Stimulated activated CD4-positive, alpha-beta T cell treated with anti-CD3 and anti-CD28 coated beads, Interleukin-1b, Interleukin-23, amount 100 ng/mL, for 1 hour (primary cell): ENCODE measurements around the gene RGS12.

Experiments used
- DNase-seq, 2 donors: peaks; one replicate each; pipeline ENCODE4 v3.0.0-alpha.2; 2020; ENCODE audit warnings: low read depth in 2 of 2

RGS12 gene

DNA sequence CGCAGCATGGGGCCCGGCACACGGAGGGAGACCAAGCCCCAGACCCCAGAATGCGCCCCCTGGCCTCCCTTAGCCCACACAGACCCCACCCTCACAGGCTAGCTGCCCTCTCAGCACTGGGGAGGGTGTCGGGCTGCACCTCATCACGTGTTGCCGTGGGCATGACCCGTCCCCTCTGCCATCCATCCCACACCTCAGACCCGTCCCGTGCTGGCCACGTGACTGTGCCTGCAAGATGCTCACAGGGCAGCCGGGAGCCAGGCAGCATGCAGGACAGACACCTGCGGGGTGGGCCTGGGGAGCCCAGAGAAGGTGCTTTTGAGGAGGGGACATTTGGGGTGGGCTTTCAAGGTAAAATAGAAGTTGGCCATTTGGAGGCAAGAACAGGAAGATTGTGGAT lies 39.0 kb upstream of the RGS12 start:
- no peak for DNase-seq

DNA sequence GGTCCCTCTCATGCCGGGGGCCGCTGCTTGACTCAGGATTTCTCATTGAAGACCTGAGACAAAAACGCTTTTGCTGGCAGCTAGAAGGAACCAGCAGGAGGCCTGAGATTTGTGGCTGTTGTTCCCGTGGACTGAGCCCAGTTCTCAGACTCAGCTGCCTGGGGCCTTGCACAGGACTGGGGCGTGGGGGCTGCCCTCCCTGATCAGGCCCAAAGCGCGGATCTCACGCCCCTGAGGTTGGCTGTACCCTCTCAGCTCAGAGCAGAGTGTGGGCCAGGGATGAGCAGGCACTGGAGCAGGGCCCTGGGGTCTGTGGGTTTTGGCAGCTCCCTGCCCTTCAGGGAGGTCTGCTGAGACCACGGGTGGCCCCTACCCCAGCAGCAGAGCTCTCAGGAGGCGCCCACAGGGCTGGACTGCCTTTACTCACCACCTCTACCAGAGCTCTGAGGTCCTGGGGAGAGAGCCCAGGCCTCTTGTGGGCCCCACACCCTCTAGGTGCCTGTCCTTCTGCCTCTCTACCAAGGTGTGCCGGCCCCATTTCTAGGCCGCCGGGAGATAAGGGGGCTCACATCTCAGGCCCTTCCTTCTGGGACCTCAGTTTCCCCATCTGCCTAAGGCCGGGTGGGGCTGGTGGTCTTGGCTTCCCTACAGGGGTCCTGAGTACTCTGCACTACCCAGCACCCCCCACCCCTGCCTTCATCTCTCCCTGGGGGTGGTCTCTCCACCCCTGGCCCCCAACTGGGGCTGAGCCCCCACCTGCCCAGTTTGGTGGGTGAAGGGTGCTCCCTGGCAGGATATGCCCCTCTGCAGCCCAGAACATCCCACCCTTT lies 38.3 kb upstream of the RGS12 start:
- DNase-seq = no peak

DNA sequence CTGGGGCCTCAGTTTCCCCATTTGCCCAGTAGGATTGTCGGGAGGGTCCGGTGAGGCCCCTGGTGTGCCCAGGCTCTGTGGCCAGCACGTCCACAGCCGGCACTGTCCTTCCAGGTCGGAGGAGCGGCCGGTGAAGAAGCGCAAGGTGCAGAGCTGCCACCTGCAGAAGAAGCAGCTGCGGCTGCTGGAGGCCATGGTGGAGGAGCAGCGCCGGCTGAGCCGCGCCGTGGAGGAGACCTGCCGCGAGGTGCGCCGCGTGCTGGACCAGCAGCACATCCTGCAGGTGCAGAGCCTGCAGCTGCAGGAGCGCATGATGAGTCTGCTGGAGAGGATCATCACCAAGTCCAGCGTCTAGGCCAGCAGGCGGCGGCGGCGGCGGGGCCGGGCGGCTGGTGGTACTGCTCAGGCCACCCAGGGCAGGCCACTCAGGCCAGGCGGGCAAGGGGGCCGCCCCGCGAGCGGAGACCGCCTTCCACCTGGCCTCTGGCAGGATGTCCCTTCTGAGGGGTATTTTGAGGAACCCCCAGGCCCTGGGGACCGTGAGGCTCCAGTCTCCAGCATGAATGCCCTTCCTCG lies 37.1 kb upstream of the RGS12 start:
- DNase-seq = no peak

DNA sequence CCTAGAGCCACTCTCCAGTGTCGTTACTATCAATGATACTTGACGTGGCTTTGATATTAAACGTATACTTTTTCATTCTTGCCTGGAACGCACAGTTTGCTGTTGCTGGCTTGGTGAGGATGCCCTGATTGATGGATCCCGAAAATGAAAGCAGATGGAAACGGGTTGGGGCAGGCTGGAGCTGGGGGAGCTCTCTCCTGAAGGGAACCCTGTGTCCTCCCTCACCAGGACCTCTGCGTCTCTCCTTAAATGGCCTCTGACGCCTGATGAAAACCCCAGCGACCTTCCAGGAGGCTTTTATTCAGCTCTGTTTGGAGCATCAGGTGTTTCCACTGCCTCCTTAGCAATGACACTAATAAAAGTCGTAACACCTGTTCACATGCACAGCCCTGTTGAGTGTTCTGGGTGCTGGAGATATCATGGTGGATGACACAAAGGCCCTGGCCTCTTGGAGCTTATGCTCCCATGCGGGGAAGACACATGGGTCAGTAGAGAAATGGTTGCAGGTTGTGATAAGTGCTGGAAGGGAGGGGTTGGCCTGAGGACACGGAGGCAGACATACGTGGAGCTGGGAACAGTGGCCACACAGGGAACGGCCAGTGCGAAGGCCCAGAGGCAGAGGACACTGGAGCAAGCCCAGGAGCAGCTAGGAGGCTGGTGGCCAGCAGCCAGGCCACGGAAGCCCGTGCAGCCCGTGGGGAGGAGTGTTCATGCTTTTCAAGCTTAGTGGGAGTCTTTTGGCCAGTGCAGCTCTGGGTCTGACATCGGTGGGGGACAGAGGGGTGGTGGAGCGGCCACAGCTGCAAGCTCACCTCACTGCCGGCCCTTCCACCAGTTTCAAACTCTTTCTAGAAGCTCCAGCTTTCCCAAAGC lies 36.4 kb upstream of the RGS12 start:
- no peak for DNase-seq

DNA sequence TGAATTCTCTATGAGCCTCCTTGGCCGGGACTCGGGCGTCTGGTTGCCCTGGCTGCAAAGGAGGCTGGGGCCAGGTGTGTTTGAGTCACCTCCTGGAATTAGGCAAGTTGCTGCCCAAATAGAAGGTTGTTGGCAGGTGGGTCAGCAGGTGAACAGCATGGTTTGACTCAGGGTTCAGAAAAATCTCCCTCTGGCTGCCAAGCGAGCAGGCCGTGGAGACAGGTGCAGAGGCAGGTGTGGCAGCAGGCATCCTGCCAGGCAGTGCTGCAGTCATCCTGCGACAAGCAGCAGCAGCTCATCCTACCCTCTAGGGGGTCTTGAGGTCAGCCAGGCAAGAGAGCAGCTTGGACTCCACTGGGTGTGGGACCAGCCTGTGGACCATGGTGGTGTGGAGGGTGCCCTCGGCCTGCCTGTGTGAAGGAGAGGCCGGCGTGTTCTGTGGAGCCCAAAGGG lies 35.7 kb upstream of the RGS12 start:
- no peak for DNase-seq

DNA sequence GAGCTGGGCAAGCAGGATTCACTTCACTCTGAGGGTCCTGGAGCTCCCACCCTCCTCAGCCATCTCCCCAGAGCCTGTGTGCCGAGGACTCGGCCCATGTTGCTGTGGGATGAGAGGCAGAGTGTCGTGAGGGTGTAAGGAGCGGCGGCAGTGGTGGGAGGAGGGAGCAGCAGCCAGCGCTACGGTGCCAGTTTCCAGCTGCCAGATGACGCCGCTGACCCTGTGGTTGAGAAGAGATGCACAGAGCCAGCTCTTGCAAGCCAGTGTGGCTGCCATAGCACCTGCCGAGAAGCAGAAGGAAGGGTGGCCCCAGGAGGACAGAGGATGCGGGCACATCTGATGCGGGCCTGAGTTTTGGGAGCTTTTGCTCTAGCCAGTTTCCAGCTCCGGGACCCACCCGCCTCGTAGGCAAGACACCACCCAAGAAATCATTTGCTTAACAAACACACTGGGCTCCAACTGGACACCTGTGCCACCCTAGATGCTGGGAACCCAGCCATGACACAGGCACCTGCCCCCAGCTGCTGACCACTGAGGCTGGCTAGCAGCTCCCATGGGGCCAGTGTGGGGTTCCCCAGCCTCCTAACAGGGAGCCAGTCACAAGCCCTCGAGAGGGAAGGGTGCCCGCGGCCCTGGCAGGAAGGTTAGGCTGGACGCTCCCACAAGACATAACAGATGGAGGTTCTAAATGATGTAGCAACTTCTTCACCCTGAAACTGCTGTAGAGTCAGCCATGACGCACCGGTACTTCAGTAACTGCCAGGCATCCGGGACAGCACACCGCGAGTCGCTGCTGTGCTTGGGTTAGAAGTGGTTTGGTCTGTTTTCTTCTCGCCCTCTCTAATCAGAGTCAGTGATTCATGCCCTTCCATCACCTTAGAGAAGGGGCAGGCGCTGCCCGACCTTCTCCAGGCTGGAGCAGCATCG lies 35.0 kb upstream of the RGS12 start:
- no peak for DNase-seq

DNA sequence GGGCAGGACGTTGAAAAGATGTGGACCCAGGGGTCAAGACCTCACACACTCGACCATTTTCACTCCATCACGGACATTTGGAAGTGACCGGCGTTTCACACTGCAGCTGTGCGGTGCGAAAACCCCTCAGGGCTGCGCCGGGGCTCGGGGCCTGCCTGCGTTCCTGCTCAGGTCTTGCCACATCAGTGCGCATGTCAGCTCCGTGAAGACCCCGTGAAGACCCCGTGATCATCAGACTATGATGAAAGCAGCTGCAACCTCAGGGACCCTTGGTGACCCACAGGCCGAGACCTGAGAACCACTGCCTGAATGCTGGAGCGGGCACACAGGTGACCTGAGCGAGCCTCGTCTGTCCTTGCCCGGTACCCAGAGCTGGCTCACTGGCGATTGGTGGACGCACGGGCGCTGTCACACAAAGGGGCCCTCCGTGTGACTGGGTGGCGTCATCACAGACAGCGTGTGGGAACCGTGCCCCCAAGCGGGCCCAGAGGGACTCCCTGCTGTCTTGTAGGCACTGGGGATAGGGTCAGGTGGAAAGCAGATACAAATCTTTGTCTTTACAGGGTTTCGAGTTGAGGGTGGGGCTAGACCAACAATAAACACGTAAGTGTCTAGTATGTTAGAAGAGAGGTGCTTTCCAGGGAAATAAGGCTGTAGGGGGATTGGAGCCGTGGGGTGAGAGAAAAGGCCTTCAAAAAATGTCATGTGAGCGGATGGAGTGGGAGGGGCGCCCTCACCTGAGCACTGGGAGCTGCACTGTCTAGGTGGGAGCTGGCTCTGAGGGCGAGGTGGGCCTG lies 31.2 kb upstream of the RGS12 start:
- DNase-seq = no peak

DNA sequence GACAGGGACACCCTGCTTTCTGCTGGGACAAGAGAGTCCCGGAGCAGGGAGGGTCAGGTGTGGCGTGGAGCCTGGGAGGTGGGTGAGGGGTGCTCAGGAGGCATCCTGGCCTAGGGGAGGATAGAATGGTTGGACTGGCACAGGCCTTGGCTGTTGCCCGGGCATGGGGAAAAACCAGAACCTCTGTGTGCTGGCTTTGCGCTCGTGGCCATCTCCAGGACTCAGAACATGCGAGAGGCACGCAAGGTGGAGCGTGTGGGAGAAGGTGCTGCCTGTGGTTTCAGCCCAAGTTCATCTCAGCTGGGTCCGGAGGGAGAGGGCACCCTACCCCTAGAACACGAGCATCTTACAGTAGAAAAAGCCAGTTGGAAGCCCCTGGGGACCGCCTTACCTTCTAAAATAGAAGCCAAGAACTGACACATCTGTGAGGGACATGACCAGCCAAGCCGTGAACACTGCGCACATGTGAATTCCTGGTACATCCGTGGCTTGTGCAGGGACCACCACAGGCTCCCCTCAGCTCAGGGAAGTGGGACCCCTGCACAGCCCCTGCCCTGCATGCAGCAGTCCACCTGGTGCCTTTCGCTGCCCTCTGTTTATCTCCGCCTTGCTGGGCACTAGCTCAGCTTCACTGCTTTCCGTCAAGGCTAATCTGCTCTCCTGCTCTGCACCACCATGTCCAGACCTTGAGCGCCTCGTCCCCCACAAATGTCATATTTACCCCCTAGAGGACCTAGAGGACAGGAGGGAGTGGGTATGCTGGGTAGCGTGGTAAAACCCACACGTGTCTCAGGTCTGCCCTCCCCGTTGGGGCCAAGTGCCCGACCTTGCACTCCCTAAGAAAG lies 30.4 kb upstream of the RGS12 start:
- DNase-seq = no peak

DNA sequence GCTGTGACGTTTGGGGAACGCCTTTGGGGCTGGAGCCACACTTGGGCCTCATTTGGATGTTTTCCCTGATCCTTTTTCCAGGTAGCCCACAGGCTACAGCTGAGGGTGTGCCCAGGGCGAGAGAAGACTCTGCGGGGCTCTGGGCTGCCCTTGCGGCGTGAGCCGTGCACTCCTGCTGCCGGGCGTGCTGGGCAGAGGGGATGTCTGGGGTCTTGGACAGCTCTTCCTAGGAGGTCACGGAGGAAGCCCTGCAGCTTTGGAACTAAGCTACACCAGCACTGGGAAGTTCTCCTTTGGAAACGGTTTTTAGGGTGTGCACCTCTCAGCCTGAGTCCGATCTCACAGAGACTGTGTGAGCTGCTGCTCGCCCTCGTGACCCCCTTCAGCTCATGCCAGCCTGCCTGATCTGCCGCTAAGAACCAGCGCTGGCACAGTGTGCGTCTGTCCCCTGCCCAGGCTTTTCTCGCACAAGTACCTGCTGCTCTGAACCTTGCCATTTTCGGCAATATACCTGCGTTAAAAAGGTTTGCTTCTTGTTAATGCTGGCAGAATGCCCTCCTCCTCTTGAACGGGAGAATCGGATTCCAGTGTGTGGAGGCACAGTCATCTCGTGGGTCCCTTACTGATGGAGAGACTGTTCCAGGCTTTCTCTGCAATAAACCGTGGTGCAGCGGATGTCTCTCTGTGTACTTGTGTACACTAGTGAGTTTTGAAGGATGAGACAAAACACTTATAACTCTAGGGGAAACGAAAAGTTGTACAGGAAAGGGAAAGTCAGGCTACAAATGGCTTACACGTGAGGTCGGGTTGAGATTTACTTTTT lies 29.6 kb upstream of the RGS12 start:
- DNase-seq = no peak

DNA sequence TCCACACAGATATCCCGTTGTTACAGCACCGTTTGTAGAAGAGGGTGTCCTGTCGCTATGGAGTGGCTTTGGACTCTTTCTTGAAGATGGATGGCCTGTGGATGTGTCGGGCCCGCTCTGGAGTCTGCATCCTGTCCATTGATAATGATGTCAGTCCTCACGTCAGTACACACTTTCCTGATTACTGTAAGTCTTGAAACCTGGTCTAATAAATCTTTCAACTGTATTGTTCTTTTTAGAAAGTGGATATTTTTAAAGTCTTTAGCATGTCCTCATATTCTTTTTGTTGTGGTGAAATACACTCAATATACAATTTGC lies 29.0 kb upstream of the RGS12 start:
- DNase-seq = no peak

DNA sequence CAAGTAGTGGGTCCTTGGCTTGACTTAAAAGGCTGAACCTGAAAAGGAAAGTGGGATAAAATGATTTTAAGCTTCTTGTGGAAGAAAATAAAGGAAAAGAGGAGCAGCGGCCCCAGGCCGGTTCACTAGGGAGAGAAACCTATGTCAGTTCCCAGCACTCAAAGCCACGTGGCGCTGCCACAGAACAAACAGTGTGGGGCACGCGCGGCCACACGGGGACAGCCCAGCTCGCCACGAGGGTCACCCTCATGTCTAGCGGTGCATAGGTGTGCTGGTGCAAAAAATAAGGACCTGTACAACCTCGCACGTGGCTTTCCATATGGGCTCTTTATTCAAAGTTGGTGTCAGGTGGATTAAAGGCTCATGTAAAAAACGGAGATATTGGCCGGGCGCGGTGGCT lies 26.7 kb upstream of the RGS12 start:
- no peak for DNase-seq

DNA sequence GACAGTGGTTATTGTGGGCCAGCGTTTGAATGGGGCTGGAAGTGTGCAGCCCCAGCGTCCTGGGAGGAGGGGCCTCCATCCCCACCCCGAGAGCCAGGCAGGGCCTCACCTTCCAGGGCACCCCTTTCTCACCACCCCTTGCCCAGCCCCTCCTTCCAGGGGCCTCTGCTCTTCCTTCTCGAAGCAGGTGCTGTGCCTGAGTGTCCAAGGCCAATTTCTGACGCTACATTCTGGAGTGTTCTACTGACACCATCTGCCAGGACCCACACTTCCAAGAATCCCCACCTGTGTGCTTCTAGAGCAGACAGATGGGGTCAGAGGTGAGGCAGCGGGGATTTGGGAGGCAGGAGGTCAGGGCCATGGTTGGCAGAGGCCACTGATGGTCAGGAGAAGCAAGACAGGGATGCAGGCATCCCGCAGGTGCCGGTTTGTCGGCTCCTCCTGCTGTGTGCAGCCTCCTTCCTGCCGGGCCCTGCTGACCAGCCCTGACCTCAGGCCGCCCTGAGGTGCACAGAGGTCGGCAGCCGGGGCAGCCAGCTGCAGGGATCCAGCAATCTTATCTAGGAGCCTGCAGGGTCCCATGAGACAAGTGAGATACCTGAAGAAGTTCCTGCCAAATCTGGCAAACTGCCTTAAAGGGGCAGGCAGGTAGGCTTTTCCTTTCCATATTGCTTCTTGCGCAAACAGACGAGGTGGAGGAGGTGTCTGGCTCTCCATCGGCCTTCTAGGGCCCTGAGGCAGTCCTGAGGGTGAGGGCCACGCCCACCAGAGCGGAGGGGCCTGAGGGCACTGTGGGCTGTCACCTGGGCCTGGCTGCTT lies 25.0 kb upstream of the RGS12 start:
- DNase-seq = no peak

DNA sequence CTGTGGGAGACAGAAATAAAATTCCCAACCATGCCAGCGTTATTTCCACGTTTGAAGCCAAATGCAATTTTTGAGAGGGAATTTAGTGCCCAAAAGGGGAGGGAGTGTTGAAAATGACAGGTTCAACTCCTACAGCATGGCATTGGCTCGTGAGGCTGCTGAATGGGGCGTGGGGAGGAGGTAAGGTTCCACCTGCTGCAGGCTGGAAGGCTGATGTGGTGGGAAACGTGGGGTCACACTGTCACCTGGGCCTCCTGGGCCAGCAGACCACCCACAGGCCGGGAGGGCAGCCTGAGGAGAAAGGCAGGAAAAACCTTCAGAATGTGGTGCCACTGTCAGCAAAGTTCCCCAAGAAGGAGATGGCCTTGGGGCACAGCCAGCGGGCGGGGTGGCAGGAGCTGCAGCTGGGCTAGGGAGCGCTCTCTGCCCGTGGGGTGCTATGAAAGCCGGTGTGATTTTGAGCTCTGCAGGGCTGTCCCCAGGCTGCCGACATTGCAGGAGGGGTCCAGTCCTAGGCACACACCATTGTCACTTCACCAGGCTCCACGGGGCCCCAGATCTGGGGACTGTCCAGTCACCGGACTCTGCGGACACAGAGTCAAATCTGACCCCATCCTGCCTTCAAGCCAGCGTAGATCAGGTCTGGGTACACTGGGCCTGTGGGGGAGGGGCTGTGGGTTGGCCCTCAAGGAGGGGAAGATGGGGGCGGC lies 24.3 kb upstream of the RGS12 start:
- no peak for DNase-seq

DNA sequence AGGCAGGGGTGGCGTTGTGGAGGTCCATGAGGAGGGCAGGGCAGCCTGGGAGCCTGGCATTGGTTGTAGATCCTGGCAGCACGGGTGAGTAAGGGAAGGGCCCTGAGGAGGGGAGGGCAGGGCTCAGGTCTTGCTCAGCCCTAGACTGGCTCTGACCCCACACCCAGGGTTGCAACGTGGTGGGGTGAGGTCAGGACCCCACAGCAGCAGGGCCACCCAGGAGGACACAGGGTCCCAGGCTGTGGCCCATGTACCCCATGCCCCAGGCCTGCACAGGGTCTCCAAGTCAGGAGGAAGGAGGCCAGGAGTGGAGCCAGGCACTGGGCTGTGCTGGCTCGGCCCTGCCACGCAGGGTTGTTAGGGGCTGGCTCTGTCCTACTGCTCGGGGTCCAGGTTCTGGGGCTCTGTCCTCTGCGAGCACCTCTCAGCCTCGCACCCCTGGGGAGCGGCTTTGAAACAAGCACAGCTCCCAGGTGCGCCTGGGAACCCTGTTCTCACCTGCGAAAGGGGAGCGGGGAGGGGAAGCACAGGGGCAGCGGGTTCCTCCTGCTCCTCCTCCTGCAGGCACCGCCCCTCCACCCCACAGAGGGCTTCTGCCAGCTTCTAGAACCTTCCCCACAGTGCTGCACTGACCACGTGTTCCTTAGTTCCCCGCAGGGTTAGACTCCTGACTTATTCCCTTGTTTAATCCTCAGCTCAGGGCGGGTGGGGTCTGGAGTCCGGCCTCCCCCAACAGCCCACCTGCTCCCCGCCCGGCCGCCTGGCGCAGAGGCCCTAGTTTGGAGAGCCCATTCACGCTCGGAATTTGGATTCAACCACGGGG lies 23.5 kb upstream of the RGS12 start:
- DNase-seq = no peak

DNA sequence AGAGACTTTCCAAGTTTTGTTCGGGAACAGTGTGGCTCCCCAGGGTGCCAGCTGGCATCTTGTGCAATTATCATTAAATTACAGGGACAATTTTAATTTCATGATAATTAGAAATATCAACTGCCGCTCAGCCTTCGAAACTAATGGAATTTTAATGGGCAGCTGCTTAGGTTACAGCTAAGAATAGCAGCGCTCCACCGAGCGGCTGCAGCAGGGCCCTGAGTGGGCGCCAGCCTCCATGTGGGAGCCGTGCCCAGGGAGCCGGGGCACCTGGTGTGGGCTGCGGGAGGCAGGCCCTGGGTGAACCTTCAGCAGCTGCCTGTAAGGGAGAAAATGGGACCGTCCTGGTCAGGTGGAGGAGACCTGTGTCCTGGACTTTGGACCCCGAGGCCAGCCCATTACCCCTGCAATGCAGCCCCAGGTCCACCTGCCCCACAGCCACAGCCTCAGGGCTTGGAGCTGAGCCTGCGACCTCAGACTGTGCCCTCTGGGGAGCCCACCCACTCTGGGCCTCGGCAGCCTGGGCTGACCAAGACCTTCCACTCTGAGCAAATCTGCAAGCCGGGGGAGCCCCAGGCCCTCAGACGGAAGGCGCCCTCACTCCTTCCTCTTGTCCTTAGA lies 22.7 kb upstream of the RGS12 start:
- DNase-seq = no peak

DNA sequence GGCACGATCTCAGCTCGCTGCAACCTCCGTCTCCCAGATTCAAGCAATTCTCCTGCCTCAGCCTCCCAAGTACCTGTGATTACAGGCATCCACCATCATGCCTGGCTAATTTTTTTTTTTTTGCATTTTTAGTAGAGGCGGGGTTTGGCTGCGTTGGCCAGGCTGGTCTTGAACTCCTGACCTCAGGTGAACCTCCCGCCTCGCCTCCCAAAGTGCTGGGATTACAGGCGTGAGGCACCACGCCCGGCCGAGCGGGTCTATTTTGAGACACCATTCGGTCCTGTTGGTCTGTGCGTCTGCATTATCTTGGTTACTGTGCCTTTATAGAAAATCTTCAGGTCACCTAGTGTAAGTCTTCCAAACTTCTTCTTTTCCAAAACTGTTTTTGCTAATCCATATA lies 21.7 kb upstream of the RGS12 start:
- no peak for DNase-seq
